HUDEP-2 (cell line): Measurements from ENCODE around the gene HPCAL1.

Experiments used
- DNase-seq, 76 experiments: peaks; one replicate each; lab custom pipeline; 2025; ENCODE audit not compliant: unreplicated experiment in 76 of 76; lab: John Stamatoyannopoulos, UW

The HPCAL1 gene

GRCh38 chr2:10381997-10382353, 79.3 kb downstream of the HPCAL1 start:
- DNase-seq, result no peak

GRCh38 chr2:10382354-10383061, 79.8 kb downstream of the HPCAL1 start:
- no peak for DNase-seq

- DNase-seq, result no peak
Observed at GRCh38 chr2:10383960-10384734, 81.4 kb downstream of the HPCAL1 start.

GRCh38 chr2:10385501-10385900, 82.8 kb downstream of the HPCAL1 start:
- no peak for DNase-seq

GRCh38 chr2:10385933-10386773, 83.4 kb downstream of the HPCAL1 start:
- DNase-seq, result no peak

- no peak for DNase-seq
Observed at GRCh38 chr2:10387033-10387432, 84.3 kb downstream of the HPCAL1 start.

- no peak for DNase-seq
Observed at GRCh38 chr2:10388954-10389560, 86.4 kb downstream of the HPCAL1 start.

GRCh38 chr2:10389573-10389972, 86.9 kb downstream of the HPCAL1 start:
- DNase-seq, result no peak

- DNase-seq, result no peak
Observed at GRCh38 chr2:10390369-10390801, 87.7 kb downstream of the HPCAL1 start.

GRCh38 chr2:10392100-10392499, 89.4 kb downstream of the HPCAL1 start:
- DNase-seq, result no peak

GRCh38 chr2:10392548-10392947, 89.8 kb downstream of the HPCAL1 start:
- no peak for DNase-seq

GRCh38 chr2:10392951-10393639, 90.4 kb downstream of the HPCAL1 start:
- no peak for DNase-seq

GRCh38 chr2:10393640-10393982, 90.9 kb downstream of the HPCAL1 start:
- DNase-seq, result no peak

- DNase-seq, result no peak
Observed at GRCh38 chr2:10395893-10396292, 93.2 kb downstream of the HPCAL1 start.

- no peak for DNase-seq
Observed at GRCh38 chr2:10396464-10396863, 93.8 kb downstream of the HPCAL1 start.

- no peak for DNase-seq
Observed at GRCh38 chr2:10397297-10397875, 94.7 kb downstream of the HPCAL1 start.

- DNase-seq, result no peak
Observed at GRCh38 chr2:10397878-10398277, 95.2 kb downstream of the HPCAL1 start.

- DNase-seq, result no peak
Observed at GRCh38 chr2:10398496-10398895, 95.8 kb downstream of the HPCAL1 start.

GRCh38 chr2:10399358-10399757, 96.7 kb downstream of the HPCAL1 start:
- no peak for DNase-seq

- no peak for DNase-seq
Observed at GRCh38 chr2:10400002-10400401, 97.3 kb downstream of the HPCAL1 start.
